K562 (cell line): Measurements from ENCODE around the gene CDCA7. TPM values are rescaled to one million over a fixed set of nuclear protein-coding genes. Genes with fewer than 3 reads are reported as not detected.

Experiments used
- ATAC-seq: fragments of 200-7000 bp; cut with Tn5 transposase; 3 replicates; pipeline ENCODE4 v1.9.1; 2020; ENCODE audit warnings: moderate library complexity
- BruUV-seq: library from RNA; stranded (reverse); fragments of 400-500 nt; replicated peaks from 2 replicates; lab custom pipeline; 2021; lab: Mats Ljungman, UMichigan
- CTCF ChIA-PET: fragments of 300-600 bp; formaldehyde crosslinking; extraction: SDS; loops from one replicate; lab custom pipeline; 2021; ENCODE audit warnings: low intra/inter-chr PET ratio; lab: Yijun Ruan, JAX
- POLR2A ChIA-PET: fragments of 300-600, 350-650 bp; sonication (Branson Sonifier 250); formaldehyde crosslinking; extraction: SDS; loops from one replicate; lab custom pipeline; 2021; ENCODE audit warnings: antibody characterized with exemption, inconsistent platforms; lab: Yijun Ruan, JAX
- DNase-seq, 4 experiments: peaks; one replicate each; pipeline versions ENCODE4 v3.0.0 to v3.0.0-alpha.2; 2011 to 2018; ENCODE audit warnings: low spot score in 3 of 4, mixed read lengths in 3 of 4; ENCODE audit errors: extremely low read depth in 1 of 4
- FAIRE-seq: peaks from 2 replicates; lab custom pipeline; 2011; peaks lifted over from hg19 to GRCh38; lab: Jason Lieb, UNC
- H2AFZ ChIP-seq: 2 replicates; pipeline ENCODE4 v1.6.0; 2011; ENCODE audit warnings: low read depth, low read length, control low read depth, inconsistent platforms
- H3K27ac ChIP-seq: fragments of 200-600 bp; 3 replicates; pipeline ENCODE4 v1.8.0; 2011; ENCODE audit warnings: low read depth, mild to moderate bottlenecking, control low read depth, inconsistent platforms, low read length, moderate library complexity, mixed read lengths; ENCODE audit errors: extremely low read depth
- H3K27me3 ChIP-seq, 2 experiments: fragments of 300-600 bp in 1 of 2; 2 replicates in 1 of 2; 3 replicates in 1 of 2; pipeline versions ENCODE4 v1.6.0 to v1.8.0; 2011; ENCODE audit warnings: inconsistent platforms in 2 of 2, low read length in 2 of 2, mild to moderate bottlenecking in 1 of 2, mixed read lengths in 1 of 2, moderate library complexity in 1 of 2; ENCODE audit not compliant: control insufficient read depth in 2 of 2, insufficient read depth in 2 of 2
- H3K36me3 ChIP-seq: fragments of 300-600 bp; 3 replicates; pipeline ENCODE4 v1.8.0; 2011; ENCODE audit warnings: mild to moderate bottlenecking, low read length, inconsistent platforms; ENCODE audit not compliant: control insufficient read depth, insufficient read depth
- H3K4me1 ChIP-seq, 2 experiments: fragments of 200-600 bp in 1 of 2; replicated peaks in 1 of 2; 2 replicates in 1 of 2; 3 replicates in 1 of 2; pipeline versions ENCODE4 v1.5.1 to v1.8.0; 2011; ENCODE audit warnings: inconsistent platforms in 2 of 2, low read length in 2 of 2, mild to moderate bottlenecking in 1 of 2, mixed read lengths in 1 of 2, moderate library complexity in 1 of 2; ENCODE audit not compliant: control insufficient read depth in 2 of 2, insufficient read depth in 2 of 2
- H3K4me2 ChIP-seq: 2 replicates; pipeline ENCODE4 v1.6.1; 2011; ENCODE audit warnings: low read length, control low read depth, inconsistent platforms, mixed read lengths; ENCODE audit not compliant: insufficient read depth
- H3K4me3 ChIP-seq: fragments of 200-600 bp; sonication (generic), shearing (Covaris generic); 2 replicates; pipeline ENCODE4 v1.5.1; 2016; ENCODE audit warnings: control low read depth, inconsistent platforms
- H3K79me2 ChIP-seq: fragments of 200-600 bp; 3 replicates; pipeline ENCODE4 v1.8.0; 2011; ENCODE audit warnings: low read length, inconsistent platforms; ENCODE audit not compliant: control insufficient read depth, insufficient read depth
- H3K9ac ChIP-seq, 2 experiments: 2 replicates each; pipeline versions ENCODE4 v1.6.0 to v1.6.1; 2011; ENCODE audit warnings: low read depth in 2 of 2, low read length in 2 of 2, control low read depth in 1 of 2, inconsistent platforms in 1 of 2, mild to moderate bottlenecking in 1 of 2, mixed read lengths in 1 of 2; ENCODE audit not compliant: insufficient read depth in 1 of 2
- H3K9me1 ChIP-seq: one replicate; pipeline ENCODE4 v1.6.0; 2011; ENCODE audit warnings: inconsistent platforms, mild to moderate bottlenecking, low read length, moderate library complexity; ENCODE audit not compliant: control insufficient read depth, insufficient read depth
- H3K9me3 ChIP-seq: replicated peaks from 2 replicates; pipeline ENCODE4 v1.5.1; 2011; ENCODE audit warnings: low read depth, low read length, inconsistent platforms; ENCODE audit not compliant: control insufficient read depth, insufficient read depth
- H4K20me1 ChIP-seq: replicated peaks from 2 replicates; pipeline ENCODE4 v1.6.1; 2011; ENCODE audit warnings: low read length, inconsistent platforms, mixed read lengths; ENCODE audit not compliant: control insufficient read depth, insufficient read depth
- CHD1 ChIP-seq: fragments of 200-600 bp; sonication (generic); IDR thresholded peaks from one replicate; pipeline ENCODE4 v1.6.1; 2012; ENCODE audit warnings: mild to moderate bottlenecking, moderate library complexity, low read length, inconsistent platforms
- CHD2 ChIP-seq: IDR thresholded peaks from 2 replicates; pipeline ENCODE4 v1.6.1; 2011; ENCODE audit warnings: low read depth, low read length
- CSDE1 ChIP-seq, 2 experiments: fragments of 450-650 bp; IDR thresholded peaks; 2 replicates each; pipeline ENCODE4 v1.6.1; 2016; ENCODE audit warnings: mild to moderate bottlenecking in 1 of 2
- ELF4 ChIP-seq: fragments of 450-650 bp; formaldehyde crosslinking; IDR thresholded peaks from 2 replicates; pipeline ENCODE4 v1.4.0; 2022; ENCODE audit warnings: missing genetic modification characterization
- MTA2 ChIP-seq: fragments of 450-650 bp; IDR thresholded peaks from 2 replicates; pipeline ENCODE4 v1.6.1; 2016; ENCODE audit warnings: low read depth
- SETDB1 ChIP-seq: IDR thresholded peaks from one replicate; pipeline ENCODE4 v1.6.1; 2012; ENCODE audit warnings: low read length, control low read depth, inconsistent platforms
- UBTF ChIP-seq, 2 experiments: IDR thresholded peaks; 2 replicates each; pipeline ENCODE4 v1.6.1; 2012; ENCODE audit warnings: improper control_type of control experiment in 2 of 2, low read depth in 2 of 2, low read length in 2 of 2, borderline replicate concordance in 1 of 2
- ZNF324 ChIP-seq: fragments of 250-450 bp; sonication (Bioruptor Pico); IDR thresholded peaks from 2 replicates; pipeline ENCODE4 v1.4.0; 2020; ENCODE audit warnings: mild to moderate bottlenecking
- ZNF592 ChIP-seq: fragments of 450-650 bp; IDR thresholded peaks from 2 replicates; pipeline ENCODE4 v1.6.1; 2017; ENCODE audit warnings: antibody characterized with exemption, mild to moderate bottlenecking
- WGBS: fragments of 100-300 bp; shearing (Covaris generic); methylation state at CpG from one replicate; pipeline ENCODE4 v1.1.6; 2016; ENCODE audit warnings: low coverage, mixed read lengths; ENCODE audit not compliant: insufficient coverage; ENCODE audit errors: missing lambda C conversion rate; 5-methylcytosine and 5-hydroxymethylcytosine counted together
- in situ Hi-C: fragments of 300-500 bp; cut with MboI; formaldehyde crosslinking; loops from 4 replicates; pipeline ENCODE4 v1.15.0; 2018; ENCODE audit warnings: inconsistent platforms, mixed read lengths
- intact Hi-C: fragments of 100-400 bp; cut with micrococcal nuclease; formaldehyde crosslinking; loops from 2 replicates; pipeline ENCODE4 v1.14.2; 2022
- polyA plus RNA-seq, 8 experiments: library from polyadenylated mRNA; depleted of rRNA in 4 of 8; stranded (reverse) in 5 of 8; unstranded in 3 of 8; fragments of >200 nt; fragmentation: Nextera tagmentation in 2 of 8; fragmentation: Illumina TruSeq in 1 of 8; extraction: Ambion mirVana in 2 of 8; extraction: Trizol in 1 of 8; gene quantifications; 2 replicates each; pipeline versions ENCODE4 v1.2.1 to v1.2.3, GENCODE V29; 2011 to 2014; ENCODE audit warnings: inconsistent platforms in 1 of 8, missing spikeins in 1 of 8
- total RNA-seq, 7 experiments: library from RNA; depleted of rRNA in 6 of 7; stranded (reverse); fragments of >200 nt in 6 of 7; fragmentation: Illumina TruSeq in 2 of 7; extraction: Trizol in 2 of 7; gene quantifications; 2 replicates each; pipeline versions ENCODE4 v1.2.1 to v1.2.3, GENCODE V29; 2011 to 2021; ENCODE audit warnings: low replicate concordance in 1 of 7
- TF ChIP-seq, protein P1 (sequence below): fragments of 450-650 bp; formaldehyde crosslinking; IDR thresholded peaks from 2 replicates; pipeline ENCODE4 v1.4.0; 2020; ENCODE audit warnings: mild to moderate bottlenecking, moderate library complexity

The CDCA7 gene
- total and polyA plus RNA-seq, 9 of the 15 experiments (the other 6 are each of a cell fraction or from before 2014, with no cell fraction given): 28.5 to 122 (median 51.0) TPM

DNA sequence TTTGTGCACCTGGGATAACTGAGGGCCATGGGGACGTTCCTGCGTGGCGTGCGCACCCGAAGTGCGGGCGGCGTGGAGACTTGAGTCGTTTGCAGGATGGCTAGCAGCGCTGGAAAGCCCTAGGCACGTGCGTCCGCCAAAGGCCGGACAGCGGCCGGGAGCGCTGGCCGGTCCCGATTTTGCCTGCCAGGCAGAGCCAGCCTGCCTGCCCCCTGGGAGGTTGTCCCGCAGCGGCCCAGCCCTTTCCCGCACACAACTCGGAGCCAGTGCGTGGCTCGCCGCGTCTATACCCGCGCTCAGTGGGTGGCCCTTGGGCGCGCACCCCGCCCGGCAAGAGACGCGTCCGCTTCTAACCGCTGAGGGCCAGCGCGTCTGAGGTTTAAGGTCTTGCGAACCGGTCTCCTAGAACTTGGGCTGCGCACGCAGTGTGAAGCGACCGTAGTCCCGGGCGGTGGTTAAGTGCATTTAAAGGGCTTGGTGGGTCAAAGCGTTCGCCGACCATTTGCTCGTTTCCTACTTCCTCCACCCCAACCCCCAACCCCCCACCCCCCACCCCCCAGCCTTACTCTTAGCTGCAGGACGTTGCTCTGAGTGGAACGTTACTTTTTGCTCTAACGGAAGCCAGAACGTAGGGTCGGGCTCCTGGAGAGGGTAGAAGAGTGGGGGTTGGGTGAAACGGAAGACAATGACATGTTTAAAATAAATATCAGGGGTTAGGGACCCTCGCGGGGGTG, 627 bp downstream of the CDCA7 start (continued):
- peak; percentile 51 to 66; a peak in 2 of 4 replicates for TF ChIP-seq UBTF (IDR thresholded peaks at IDR 0.05; ENCODE audit: borderline replicate concordance in 1 of 2, low read depth in 2 of 2, low read length in 2 of 2)
- TF ChIP-seq ELF4 (CRISPR knock-in tag): no peak
- TF ChIP-seq ZNF324 (CRISPR knock-in tag): no peak
- no peak for TF ChIP-seq MTA2
- TF ChIP-seq, all 486 proteins: peak for 57

DNA sequence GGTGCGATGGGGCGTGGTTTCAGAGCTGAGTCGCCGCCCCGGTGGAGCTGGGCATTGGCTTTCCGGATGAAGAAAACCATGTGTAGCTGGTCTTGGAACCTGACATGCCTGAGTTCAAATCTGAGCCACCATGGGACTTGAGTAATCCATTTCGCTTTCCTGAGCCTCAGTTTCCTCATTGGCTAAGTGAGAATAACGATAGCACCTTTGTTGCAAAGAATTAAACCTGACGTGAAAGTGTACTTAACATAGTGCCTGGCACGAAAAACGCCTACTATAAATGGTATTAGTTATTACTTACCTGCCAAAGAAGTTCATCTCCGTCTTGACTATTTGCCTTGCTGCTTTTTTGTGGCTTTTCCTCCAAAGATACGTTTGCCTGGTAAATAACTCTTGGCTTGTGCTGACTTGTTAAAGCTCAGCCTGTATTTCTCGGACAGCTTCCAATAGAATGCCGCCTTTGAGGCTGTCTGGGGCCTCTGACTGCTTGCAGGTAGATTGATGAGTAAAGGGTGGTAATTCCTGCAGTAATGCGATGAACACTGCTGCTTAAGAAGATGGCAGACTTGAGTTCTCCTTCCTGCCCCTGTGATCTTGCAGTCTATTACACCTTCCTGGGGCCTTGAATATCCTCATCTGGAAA, 1.3 kb downstream of the CDCA7 start:
- Histone ChIP-seq H3K27me3 (0 out of 5 replicates have a peak, but pooled peaks cover 0 to 5% of the 10 kb centered on the region in 2 experiments), H3K9me3 (no peaks in the 10 kb centered on the region), H3K27ac (peak overlapping the region; percentile 51; the same call in 2 of the 3 replicates), H3K4me3 (peak overlapping the region; percentile 78), H3K4me1 (peaks cover 17 to 22% of the 10 kb centered on the region in 2 experiments; a peak in 4 of 5 replicates), H3K9me1 (peaks cover 3% of the 10 kb centered on the region), H3K9ac (peak overlapping the region; percentile 85 to 100), H3K79me2 (peaks cover 61% of the 10 kb centered on the region), H3K4me2 (peak overlapping the region; percentile 92), H4K20me1 (peaks cover 17% of the 10 kb centered on the region; the same call in 1 of the 2 replicates), H3K36me3 (peaks cover 43% of the 10 kb centered on the region), H2AFZ (peak overlapping the region; percentile 66)
- ATAC-seq (peak; percentile 27), FAIRE-seq (no peak), DNase-seq (no peak)
- CTCF ChIA-PET: no interaction called here
- in situ Hi-C loops: no loop called here
- intact Hi-C loops: loop anchor here (2.0 to 10.0 kb wide), 2 partner anchors 141 to 265 kb away; no protein-coding TSS in a partner anchor
- POLR2A ChIA-PET: interaction anchor here (0.6 to 1.5 kb wide), 3 partner anchors 10 to 908 kb away, joined by 3 read pairs; no protein-coding TSS in a partner anchor
- 21% methylated on average over 16 of the region's 16 CpGs for WGBS
- TSS peak; percentile 51 for BruUV-seq
- TF ChIP-seq, protein P1, sequence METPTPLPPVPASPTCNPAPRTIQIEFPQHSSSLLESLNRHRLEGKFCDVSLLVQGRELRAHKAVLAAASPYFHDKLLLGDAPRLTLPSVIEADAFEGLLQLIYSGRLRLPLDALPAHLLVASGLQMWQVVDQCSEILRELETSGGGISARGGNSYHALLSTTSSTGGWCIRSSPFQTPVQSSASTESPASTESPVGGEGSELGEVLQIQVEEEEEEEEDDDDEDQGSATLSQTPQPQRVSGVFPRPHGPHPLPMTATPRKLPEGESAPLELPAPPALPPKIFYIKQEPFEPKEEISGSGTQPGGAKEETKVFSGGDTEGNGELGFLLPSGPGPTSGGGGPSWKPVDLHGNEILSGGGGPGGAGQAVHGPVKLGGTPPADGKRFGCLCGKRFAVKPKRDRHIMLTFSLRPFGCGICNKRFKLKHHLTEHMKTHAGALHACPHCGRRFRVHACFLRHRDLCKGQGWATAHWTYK (CRISPR knock-in tag): no peak
- no peak for TF ChIP-seq SETDB1
- no peak for TF ChIP-seq ZNF324 (CRISPR knock-in tag)
- TF ChIP-seq CSDE1 (IDR thresholded peaks at IDR 0.05): no peak
- TF ChIP-seq ZNF592: no peak
- no peak for TF ChIP-seq CHD2
- no peak for TF ChIP-seq CHD1
